OCI-M2 (cell line): ENCODE results near the gene OLFML2B.
"Not testable (repeated sequence)": the region's sequence is repeated elsewhere in the genome, so short reads cannot be mapped to it uniquely, and the experiment has no call there.

Source experiments
- DNase-seq: peaks from one replicate; lab custom pipeline; 2025; ENCODE audit not compliant: unreplicated experiment; lab: John Stamatoyannopoulos, UW

Gene OLFML2B

DNA sequence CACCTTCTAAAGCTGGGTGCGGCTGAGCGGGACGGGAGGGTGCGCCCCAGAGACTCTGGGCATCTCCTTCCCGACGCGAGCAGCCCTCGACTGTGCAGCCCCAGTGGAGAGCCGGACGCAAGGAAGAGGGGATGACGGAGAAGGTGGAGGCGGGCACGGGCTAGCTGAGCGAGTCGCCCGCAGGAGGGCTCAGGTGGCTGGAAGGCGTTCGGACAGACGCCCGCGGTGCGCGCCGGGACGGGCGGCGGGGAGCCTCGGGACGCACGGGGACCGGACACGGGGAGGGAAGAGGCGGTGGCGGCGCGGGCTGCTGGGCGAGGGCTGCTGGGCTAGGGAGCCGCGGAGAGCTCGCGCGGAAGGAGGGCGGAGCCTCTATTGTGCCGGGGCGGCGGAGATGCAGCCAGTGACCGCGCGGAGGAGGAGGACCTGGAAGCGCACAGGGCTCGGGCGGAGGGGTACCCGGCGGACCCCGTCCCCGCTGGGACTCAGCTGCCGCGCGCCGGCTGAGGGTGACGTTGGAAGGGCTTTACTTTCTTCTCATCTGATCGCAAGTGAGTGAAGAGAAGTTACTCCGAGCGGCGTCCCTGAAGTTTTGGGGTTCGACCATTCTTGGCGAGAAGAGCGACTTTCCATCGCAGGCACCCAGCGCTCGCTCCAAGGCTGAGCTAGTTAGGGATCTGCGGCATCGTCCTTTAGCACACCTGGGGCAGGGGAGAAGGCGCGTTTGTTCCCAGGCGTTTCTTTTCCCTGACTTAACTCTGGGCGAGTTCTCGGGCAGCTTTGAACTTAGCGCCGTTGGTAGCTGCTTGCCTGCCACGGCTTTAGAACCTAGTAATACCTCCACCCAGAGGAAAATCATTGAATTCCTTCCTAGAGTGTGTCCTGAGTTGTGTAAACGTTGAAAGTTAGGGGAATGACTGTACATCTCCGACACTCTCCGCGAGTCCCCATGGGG, at the start of gene OLFML2B:
OLFML2B (minus strand) TSS at position 323 of the 955 bp plus-strand sequence. CDS start 439 bp downstream, outside the sequence.
- DNase-seq, result peak; percentile 6

DNA sequence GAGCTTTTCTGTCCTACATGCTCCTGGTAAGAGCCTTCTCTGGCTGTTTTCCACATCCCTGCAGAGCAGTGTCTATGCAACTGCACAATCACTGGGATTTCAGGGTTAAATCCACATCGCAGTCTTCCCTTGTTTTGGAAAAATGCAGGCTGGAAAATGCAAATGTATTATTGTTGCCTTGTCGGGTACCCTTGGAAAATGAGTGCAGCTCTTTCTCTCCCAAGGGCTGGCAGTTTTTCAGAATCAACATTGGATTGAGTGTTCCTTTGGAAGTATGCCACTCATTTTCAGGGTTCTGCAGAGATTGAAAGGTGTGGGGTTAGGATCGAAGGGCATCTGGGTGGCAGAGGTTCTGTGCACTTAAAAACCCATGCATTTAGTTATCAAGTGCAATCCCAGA, 49.1 kb upstream of the OLFML2B start:
- no peak for DNase-seq

- DNase-seq, result no peak
Observed at GRCh38 chr1:162070825-162071224, 47.2 kb upstream of the OLFML2B start.

DNA sequence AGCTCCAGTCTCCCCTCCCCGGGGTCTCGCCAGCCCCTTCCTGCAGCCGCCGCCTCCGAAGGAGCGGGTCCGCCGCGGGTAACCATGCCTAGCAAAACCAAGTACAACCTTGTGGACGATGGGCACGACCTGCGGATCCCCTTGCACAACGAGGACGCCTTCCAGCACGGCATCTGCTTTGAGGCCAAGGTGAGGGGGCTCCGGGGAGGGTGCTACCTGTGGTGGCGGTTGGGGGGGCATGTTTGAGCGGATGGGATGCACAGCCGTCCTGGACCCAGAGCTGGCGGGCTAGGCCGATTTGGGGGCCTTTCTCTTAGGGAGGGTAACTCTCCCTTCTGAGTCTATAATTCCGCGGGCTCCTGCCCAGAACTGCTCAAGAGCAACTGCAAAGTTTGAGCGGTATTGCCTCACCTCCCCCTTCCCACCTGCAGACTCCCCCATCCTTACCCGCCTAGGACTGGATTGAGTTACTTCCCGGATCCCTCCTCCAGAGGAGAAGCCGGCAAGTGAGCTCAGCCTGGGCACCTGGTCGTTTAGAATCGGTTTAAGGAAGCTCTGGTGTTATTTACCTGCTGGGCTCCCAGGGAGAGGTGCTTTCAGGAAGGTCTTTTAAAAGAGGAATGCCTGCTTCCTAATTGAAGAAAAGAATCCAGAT, 46.6 kb upstream of the OLFML2B start:
- DNase-seq, result no peak

DNA sequence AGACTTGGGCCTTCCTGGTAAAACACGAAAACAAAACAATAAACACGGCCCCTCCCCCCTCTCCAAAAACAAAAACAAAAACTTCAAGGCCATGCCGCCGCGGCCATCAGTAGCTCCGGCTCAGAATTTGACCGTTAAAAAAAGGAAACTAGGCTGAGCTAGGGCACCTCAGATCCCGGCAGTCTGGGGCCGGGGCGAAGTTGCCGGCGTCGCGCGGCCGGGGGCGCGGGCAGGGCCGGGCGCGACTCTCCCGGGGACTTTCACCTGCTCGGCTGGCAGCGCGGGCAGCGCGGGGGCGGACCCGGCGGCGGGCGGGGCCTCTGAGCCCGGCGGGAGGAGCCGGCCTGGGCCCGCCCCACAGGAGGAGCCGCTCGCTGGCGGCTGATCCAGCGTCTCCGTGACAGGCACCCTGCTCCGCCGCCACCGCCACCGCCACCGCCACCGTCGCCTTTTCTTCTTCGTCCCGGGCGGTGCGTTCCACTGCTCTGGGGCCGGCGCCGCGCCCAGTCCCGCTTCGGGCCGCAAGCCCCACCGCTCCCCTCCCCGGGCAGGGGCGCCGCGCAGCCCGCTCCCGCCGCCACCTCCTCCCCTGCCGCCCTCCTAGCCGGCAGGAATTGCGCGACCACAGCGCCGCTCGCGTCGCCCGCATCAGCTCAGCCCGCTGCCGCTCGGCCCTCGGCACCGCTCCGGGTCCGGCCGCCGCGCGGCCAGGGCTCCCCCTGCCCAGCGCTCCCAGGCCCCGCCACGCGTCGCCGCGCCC, 45.8 kb upstream of the OLFML2B start, which contains the start of gene NOS1AP:
NOS1AP (plus strand) TSS at position 358 of the 760 bp plus-strand sequence. CDS start 487 bp downstream, outside the sequence.
- no peak for DNase-seq

GRCh38 chr1:162068301-162068700, 44.6 kb upstream of the OLFML2B start:
- DNase-seq, result no peak

DNA sequence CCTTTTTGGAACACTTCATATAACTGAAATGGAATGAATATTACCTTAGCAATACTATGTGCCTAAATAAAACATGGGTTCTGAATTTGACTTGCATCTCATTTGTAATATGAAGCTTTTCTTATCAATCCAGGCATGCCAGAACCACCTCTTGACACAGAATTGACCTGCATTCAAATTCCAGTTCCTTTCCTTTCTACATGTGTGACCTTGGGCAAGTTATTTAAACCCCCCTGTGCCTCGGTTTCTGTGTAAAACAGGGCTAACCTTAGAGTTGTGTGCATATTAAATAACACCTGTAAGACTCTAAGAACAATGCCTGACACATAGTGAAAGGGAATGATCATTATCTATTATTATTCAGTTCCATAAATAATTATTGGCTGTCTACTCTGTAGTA, 43.8 kb upstream of the OLFML2B start:
- DNase-seq, result no peak

GRCh38 chr1:162066836-162067235, 43.2 kb upstream of the OLFML2B start:
- not testable (repeated sequence) for DNase-seq

GRCh38 chr1:162065016-162065415, 41.3 kb upstream of the OLFML2B start:
- no peak for DNase-seq

- DNase-seq, result no peak
Observed at GRCh38 chr1:162062542-162063015, 38.9 kb upstream of the OLFML2B start.

- DNase-seq, result no peak
Observed at GRCh38 chr1:162060314-162060713, 36.6 kb upstream of the OLFML2B start.

DNA sequence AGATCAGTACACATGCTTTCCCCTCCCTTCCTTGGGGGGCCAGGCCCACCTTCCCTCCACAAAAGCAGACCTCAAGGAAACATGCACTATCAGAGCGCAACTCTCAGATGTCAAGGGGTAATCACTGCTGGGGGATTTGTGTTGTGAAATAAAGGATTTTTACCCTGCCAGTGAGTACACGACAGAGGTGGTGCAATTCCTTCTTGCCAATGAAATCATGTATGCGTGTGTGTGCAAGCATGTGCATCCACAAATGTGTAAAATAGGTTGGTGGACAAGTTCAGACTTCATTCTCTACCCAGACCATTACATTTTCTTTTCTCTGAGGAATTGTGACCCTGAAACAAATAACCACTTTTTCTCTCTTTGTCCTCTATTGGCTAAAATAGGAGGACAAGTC, 36.1 kb upstream of the OLFML2B start:
- DNase-seq, result no peak

DNA sequence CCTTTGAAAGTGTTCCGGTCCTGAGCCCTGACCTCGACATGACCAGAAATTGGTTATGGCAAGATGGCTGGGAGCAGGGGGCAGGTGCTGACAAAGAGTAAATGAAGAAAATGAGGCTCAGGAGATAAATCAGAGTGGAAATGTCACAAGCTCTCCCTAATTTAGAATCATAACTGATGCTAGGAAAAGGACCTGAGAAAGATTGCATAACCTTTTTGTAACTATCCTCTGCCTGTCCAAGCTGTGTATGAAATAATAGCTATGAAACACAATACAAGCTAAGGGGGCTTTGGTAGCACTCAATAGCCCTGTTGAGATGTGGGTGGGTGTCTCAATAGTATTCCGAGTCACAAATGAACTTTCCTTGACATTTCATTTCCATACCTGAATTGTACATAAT, 32.9 kb upstream of the OLFML2B start:
- no peak for DNase-seq

DNA sequence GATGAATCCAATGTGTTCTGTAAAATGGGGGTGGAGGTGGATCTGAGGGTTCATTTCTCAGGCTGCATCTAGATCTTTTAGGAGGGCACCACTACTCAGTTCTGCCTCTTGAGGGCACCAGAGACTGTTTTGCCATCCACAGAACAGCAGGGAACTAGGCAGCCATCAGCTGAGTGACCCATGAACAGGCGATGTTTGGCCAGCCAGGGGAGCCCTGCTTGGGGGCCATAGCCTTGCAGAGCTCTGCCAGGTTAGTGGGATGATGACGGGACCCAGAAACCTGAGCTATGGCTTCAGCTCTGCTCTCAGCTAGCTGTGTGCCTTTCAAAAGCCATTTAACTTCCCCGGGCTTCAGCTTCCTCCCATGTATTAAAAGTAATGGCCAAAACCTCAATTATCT, 32.4 kb upstream of the OLFML2B start:
- peak; percentile 35 for DNase-seq

DNA sequence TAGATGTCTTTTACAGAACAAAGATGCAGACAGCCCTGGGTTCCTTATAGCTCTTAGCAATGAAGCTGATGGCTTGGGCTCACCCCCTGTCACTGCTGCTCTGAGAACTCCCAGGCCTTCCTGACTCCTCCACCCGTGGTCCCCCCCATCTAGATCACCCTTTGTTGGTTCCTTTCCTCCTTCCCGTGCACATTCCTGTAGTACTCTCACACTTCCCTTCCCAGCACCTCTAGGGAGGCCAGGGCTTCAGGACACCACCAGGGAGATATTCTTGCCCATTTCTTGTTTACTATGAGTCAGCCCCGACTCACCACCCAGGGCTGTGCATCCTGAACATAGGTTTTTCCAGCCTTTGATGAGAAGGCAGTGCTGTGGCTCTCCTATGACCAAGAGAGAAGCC, 31.4 kb upstream of the OLFML2B start:
- DNase-seq, result no peak

DNA sequence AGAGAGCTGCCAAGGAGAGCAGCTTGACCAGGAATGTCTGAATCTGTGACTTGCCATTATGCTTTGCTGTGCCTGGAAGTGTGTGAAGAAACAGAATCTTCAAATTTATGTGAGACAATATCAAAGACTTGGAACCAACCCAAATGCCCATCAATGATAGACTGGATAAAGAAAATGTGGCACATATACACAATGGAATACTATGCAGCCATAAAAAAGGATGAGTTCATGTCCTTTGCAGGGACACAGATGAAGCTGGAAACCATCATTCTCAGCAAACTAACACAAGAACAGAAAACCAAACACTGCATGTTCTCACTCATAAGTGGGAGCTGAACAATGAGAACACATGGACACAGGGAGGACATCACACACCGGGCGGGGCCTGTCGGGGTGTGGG, 30.3 kb upstream of the OLFML2B start:
- not testable (repeated sequence) for DNase-seq

GRCh38 chr1:162046921-162047320, 23.3 kb upstream of the OLFML2B start:
- DNase-seq, result no peak

DNA sequence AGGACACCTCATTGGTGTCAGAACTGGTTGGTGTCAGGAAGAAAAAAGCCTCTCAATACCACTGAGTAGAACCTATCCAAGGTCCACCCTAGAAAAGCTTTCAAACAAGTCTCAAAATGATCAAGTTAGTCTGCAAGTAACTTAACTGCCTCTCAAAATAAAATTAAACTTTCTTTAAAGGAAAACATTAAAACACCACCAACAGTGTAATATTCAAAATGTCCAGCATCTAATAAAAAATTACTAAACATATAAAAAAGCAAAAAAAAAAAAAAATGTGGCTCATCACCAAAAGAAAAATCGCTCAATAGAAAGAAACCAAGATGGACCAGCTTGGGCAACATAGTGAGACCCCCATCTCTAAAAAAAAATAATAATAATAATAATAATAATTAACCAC, 18.7 kb upstream of the OLFML2B start:
- DNase-seq, result no peak

DNA sequence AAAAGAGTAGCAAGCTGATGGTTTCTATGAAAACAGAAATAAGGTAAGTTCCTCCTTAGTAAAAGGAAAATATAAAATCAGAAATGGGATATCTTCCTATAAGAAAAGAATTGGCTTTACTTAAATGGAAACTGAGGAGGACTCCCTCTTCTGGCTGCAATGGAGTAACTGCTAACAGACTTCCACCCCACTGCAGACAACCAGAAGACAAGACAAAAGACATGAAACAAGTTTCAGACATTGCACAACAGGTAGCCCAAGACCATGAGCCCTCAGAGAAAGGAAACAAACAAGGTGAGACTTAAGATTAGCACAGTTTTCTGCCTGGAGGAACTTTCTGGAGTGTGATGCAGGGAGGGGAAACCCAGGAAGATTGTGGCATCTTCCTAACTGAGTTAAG, 17.0 kb upstream of the OLFML2B start:
- no peak for DNase-seq

- DNase-seq, result no peak
Observed at GRCh38 chr1:162040001-162040400, 16.3 kb upstream of the OLFML2B start.

GRCh38 chr1:162038624-162039023, 15.0 kb upstream of the OLFML2B start:
- no peak for DNase-seq
